BLaER1 treated with 17β-estradiol and CSF1 and Interleukin-3, amounts not matched to agents 10 nM and 100 nM (cell line): ENCODE measurements around the gene OR13H1.
"Not testable (repeated sequence)": the region's sequence is repeated elsewhere in the genome, so short reads cannot be mapped to it uniquely, and the experiment has no call there.

Experiments
- H3K27ac ChIP-seq, 11 experiments: shearing (Covaris generic); formaldehyde crosslinking; 2 replicates each; pipeline ENCODE4 v1.8.1; 2022
- H3K27me3 ChIP-seq, 11 experiments: shearing (Covaris generic); formaldehyde crosslinking; 2 replicates each; pipeline ENCODE4 v1.8.1; 2022
- H3K36me3 ChIP-seq, 11 experiments: shearing (Covaris generic); formaldehyde crosslinking; 2 replicates each; pipeline ENCODE4 v1.8.1; 2022
- H3K4me1 ChIP-seq, 10 experiments: shearing (Covaris generic); formaldehyde crosslinking; 2 replicates each; pipeline ENCODE4 v1.8.1; 2022
- H3K4me2 ChIP-seq, 11 experiments: shearing (Covaris generic); formaldehyde crosslinking; 2 replicates each; pipeline ENCODE4 v1.8.1; 2022
- H3K4me3 ChIP-seq, 10 experiments: shearing (Covaris generic); formaldehyde crosslinking; 2 replicates each; pipeline ENCODE4 v1.8.1; 2022
- H3K9ac ChIP-seq, 11 experiments: shearing (Covaris generic); formaldehyde crosslinking; 2 replicates each; pipeline ENCODE4 v1.8.1; 2022
- H3K9me3 ChIP-seq, 11 experiments: shearing (Covaris generic); formaldehyde crosslinking; replicated peaks in 1 of 11; 2 replicates each; pipeline ENCODE4 v1.8.1; 2022
- H4K20me1 ChIP-seq, 11 experiments: shearing (Covaris generic); formaldehyde crosslinking; 2 replicates each; pipeline ENCODE4 v1.8.1; 2022
- Cebpa-rat ChIP-seq, 11 experiments: shearing (Covaris generic); IDR thresholded peaks; 2 replicates each; pipeline ENCODE4 v1.8.1; 2022

Gene OR13H1

DNA sequence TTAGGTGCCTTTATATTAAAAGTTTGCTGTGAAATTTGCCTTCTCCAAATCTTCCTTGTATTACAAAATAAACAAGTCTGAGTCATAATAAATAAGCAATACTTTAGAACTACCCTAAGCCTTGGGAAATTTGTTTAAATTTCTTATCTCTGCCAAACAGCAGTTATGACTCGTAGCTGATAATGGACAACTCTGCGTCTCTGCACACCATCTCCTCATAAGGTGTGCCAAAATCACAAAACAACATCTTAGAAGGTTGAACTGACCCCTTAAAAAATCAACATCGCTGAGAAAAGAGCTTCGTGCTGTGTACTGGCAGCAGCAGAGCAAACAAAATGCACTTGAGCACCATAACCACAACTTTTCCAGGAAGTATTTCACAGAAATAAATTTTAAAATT, 22.0 kb downstream of the OR13H1 start:
- Histone ChIP-seq H3K27ac (no peak overlapping the region), H3K9ac (no peak overlapping the region), H3K9me3 (0 out of 22 replicates have a peak, but pooled peaks cover 0 to 4% (median 0%) of the 10 kb centered on the region in 11 experiments), H4K20me1 (no peaks in the 10 kb centered on the region), H3K36me3 (no peaks in the 10 kb centered on the region), H3K4me3 (no peak overlapping the region), H3K4me1 (no peaks in the 10 kb centered on the region), H3K4me2 (no peak overlapping the region), H3K27me3 (peaks cover 81 to 100% (median 94%) of the 10 kb centered on the region in 11 experiments)
- no peak for TF ChIP-seq Cebpa-rat (IDR thresholded peaks at IDR 0.05)

DNA sequence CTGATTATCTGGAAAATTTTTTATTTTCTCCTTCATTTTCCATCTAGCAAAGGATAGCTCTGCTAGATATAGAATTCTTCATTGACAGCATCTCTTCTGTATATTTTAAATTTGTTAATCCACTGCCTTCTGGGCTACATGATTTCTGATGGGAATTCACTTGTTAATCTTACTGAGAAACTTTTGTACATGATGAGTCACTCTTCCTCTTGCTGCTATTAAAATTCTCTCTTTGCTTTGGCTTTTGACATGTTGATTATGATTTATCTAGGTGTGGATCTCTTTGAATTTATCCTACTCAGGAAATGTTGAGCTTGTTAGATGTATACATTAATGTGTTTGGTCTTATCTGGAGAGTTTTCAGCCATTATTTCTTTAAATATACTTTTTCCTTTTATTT, 27.5 kb downstream of the OR13H1 start:
- H4K20me1 ChIP-seq = no peaks in the 10 kb centered on the region
- H3K27ac ChIP-seq = no peak overlapping the region
- no peak overlapping the region for H3K9ac ChIP-seq
- H3K4me2 ChIP-seq = no peak overlapping the region
- TF ChIP-seq Cebpa-rat (IDR thresholded peaks at IDR 0.05) = no peak
- peaks cover 82 to 100% (median 92%) of the 10 kb centered on the region in 11 experiments for H3K27me3 ChIP-seq
- H3K4me1 ChIP-seq = no peaks in the 10 kb centered on the region
- no peaks in the 10 kb centered on the region for H3K36me3 ChIP-seq
- H3K9me3 ChIP-seq = 0 out of 22 replicates have a peak, but pooled peaks cover 0 to 4% (median 0%) of the 10 kb centered on the region in 11 experiments
- no peak overlapping the region for H3K4me3 ChIP-seq

DNA sequence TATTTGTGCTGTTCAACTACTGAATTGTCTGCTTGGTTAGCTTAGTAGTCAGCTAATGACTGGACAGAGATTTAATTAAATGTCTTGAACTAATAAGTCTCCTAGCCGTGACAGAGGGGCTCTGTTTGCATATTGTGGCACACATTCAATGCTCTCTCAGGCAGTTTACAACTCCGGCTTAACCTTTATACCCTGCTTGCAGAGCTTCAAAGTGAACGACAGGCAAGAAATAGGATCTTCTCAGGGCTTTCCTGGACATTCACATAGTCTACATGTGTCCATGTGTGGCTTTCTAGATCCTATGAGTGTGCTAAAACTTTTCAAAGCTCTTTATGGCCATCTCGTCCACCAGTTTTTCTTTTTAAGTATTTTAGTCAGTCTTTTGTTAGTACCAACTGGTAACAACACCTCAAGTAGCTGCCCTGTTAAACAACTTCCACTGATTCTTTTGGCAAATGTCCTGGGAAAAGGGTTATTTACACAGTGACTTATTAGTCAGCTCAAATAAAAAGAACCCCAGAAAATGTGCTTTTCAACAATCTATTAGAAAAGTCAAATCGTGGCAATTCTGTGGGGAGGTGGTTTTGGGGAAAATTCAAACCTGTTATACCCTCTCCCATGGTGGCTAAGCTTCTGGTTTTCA, 28.6 kb downstream of the OR13H1 start:
- H3K4me3 ChIP-seq = no peak overlapping the region
- 0 out of 22 replicates have a peak, but pooled peaks cover 0 to 4% (median 0%) of the 10 kb centered on the region in 11 experiments for H3K9me3 ChIP-seq
- no peaks in the 10 kb centered on the region for H3K4me1 ChIP-seq
- no peak overlapping the region for H3K4me2 ChIP-seq
- no peaks in the 10 kb centered on the region for H4K20me1 ChIP-seq
- H3K27me3 ChIP-seq = peaks cover 77 to 100% (median 93%) of the 10 kb centered on the region in 11 experiments
- no peak overlapping the region for H3K27ac ChIP-seq
- no peaks in the 10 kb centered on the region for H3K36me3 ChIP-seq
- no peak overlapping the region for H3K9ac ChIP-seq
- TF ChIP-seq Cebpa-rat (IDR thresholded peaks at IDR 0.05) = no peak

DNA sequence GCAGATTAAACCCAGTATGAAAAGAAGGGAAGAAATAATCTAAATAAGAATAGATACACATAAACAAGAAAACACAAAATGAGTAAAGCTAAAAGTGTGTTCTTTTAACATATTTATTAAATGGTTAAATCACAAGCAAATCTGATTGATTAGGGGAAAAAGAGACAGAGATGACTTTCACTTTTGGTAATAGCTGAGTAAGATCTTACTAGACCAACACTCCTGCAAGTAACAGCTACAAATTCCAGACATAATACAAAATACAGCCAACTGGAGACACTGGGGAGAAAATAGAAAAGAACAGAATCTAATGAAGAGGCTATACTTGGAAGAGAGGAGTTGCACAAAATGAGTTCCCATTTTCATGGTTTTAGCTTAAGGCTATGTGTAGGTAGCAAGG, 33.5 kb downstream of the OR13H1 start:
- Histone ChIP-seq H4K20me1 (no peaks in the 10 kb centered on the region), H3K27me3 (peaks cover 54 to 65% (median 60%) of the 10 kb centered on the region in 11 experiments), H3K36me3 (no peaks in the 10 kb centered on the region), H3K9me3 (no peaks in the 10 kb centered on the region), H3K4me2 (no peak overlapping the region), H3K4me1 (no peaks in the 10 kb centered on the region), H3K4me3 (no peak overlapping the region), H3K27ac (no peak overlapping the region), H3K9ac (no peak overlapping the region)
- no peak for TF ChIP-seq Cebpa-rat (IDR thresholded peaks at IDR 0.05)

DNA sequence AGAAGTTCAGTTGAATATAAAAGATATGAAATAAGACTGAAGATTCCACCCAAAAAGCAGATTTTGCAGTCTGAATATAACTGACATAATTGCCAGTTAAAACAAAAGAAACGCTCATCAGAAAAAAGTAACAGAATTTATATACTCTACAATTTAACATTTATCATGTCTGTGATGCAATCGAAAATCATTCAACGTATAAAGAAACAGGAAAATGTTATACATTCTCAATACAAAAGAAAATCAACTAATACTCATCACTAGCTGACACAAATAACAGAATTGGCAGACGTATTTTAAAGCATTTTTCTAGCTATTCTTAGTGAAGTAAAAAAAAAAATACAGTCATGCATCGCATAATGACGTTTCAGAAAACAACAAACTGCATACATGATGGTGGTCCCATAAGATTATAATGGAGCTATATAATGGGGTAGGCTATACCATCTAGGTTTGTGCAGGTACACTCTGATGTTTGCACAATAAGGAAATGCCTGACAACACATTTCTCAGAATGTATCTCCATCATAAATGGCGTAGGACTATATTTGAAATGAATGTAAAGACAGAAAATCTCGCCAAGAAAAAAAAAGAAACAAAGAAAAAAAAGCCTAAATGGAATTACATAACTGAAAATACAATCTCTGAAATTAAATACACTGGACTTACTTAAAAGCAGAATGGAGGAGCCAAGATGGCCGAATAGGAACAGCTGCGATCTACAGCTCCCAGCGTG, 34.3 kb downstream of the OR13H1 start:
- Histone ChIP-seq H4K20me1 (no peaks in the 10 kb centered on the region), H3K27me3 (peaks cover 46 to 57% (median 53%) of the 10 kb centered on the region in 11 experiments), H3K4me2 (no peak overlapping the region), H3K27ac (no peak overlapping the region), H3K36me3 (no peaks in the 10 kb centered on the region), H3K9me3 (no peaks in the 10 kb centered on the region), H3K4me1 (no peaks in the 10 kb centered on the region), H3K9ac (no peak overlapping the region), H3K4me3 (no peak overlapping the region)
- TF ChIP-seq Cebpa-rat (IDR thresholded peaks at IDR 0.05) = no peak

DNA sequence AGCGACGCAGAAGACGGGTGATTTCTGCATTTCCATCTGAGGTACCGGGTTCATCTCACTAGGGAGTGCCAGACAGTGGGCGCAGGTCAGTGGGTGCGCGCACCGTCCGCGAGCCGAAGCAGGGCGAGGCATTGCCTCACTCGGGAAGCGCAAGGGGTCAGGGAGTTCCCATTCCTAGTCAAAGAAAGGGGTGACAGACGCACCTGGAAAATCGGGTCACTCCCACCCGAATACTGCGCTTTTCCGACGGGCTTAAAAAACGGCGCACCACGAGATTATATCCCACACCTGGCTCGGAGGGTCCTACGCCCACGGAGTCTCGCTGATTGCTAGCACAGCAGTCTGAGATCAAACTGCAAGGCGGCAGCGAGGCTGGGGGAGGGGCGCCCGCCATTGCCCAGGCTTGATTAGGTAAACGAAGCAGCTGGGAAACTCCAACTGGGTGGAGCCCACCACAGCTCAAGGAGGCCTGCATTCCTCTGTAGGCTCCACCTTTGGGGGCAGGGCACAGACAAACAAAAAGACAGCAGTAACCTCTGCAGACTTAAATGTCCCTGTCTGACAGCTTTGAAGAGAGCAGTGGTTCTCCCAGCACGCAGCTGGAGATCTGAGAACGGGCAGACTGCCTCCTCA, 35.0 kb downstream of the OR13H1 start:
- not testable (repeated sequence) for H3K4me2 ChIP-seq, H3K9me3 ChIP-seq, H3K9ac ChIP-seq, H3K4me1 ChIP-seq, H4K20me1 ChIP-seq, H3K27ac ChIP-seq, H3K4me3 ChIP-seq, H3K36me3 ChIP-seq
- peaks cover 39 to 50% (median 46%) of the 10 kb centered on the region in 11 experiments for H3K27me3 ChIP-seq

GRCh38 chrX:131588995-131589394, 45.1 kb downstream of the OR13H1 start:
- Histone ChIP-seq H4K20me1 (peaks cover 0 to 3% (median 0%) of the 10 kb centered on the region in 11 experiments; a peak in 2 of 22 replicates), H3K9me3 (no peaks in the 10 kb centered on the region), H3K27ac (no peak overlapping the region), H3K27me3 (peaks cover 75 to 94% (median 87%) of the 10 kb centered on the region in 11 experiments), H3K36me3 (no peaks in the 10 kb centered on the region), H3K4me2 (no peak overlapping the region), H3K4me3 (no peak overlapping the region), H3K9ac (no peak overlapping the region), H3K4me1 (no peaks in the 10 kb centered on the region)
- no peak for TF ChIP-seq Cebpa-rat (IDR thresholded peaks at IDR 0.05)
